Neural progenitor cell (in vitro differentiated cells): Measurements from ENCODE around the gene CCDC73.

Source experiments
- CTCF ChIP-seq: fragments of 200-600 bp; sonication (generic); IDR thresholded peaks from 2 replicates; pipeline ENCODE4 v1.5.1; 2017; ENCODE audit warnings: antibody characterized with exemption, mild to moderate bottlenecking
- EZH2 ChIP-seq: fragments of 200-600 bp; sonication (generic); IDR thresholded peaks from 2 replicates; pipeline ENCODE4 v1.6.1; 2017; ENCODE audit warnings: antibody characterized with exemption, mild to moderate bottlenecking, moderate library complexity

- no peak for TF ChIP-seq CTCF
- TF ChIP-seq EZH2 = no peak
Measured at GRCh38 chr11:32671051-32671450, 123.4 kb downstream of the CCDC73 start.
